Adrenal gland (tissue), 12 donors: ENCODE measurements around the gene PCDH9. TPM values are rescaled to one million over a fixed set of nuclear protein-coding genes. Genes with fewer than 3 reads are reported as not detected.
A peak's percentile ranks its signal among the peaks of the same experiment; 100 is the strongest.

Source experiments
- DNase-seq, 7 donors: peaks; one replicate each; pipeline ENCODE4 v3.0.0-alpha.2; 2019 to 2020
- H3K27ac ChIP-seq, 5 donors: fragments of 200-600 bp; sonication (generic) in 4 of 5; 1 replicate in 3 of 5; 2 replicates in 2 of 5; pipeline versions ENCODE4 v1.5.1 to v1.8.0; 2016 to 2020; ENCODE audit warnings: mild to moderate bottlenecking in 1 of 5
- H3K27me3 ChIP-seq: fragments of 200-600 bp; 2 replicates; pipeline ENCODE4 v1.8.0; 2021
- H3K36me3 ChIP-seq, 2 donors: fragments of 200-600 bp; replicated peaks in 1 of 2; 1 replicate in 1 of 2; 2 replicates in 1 of 2; pipeline versions ENCODE4 v1.5.1 to v1.8.0; 2018 to 2022
- H3K4me1 ChIP-seq, 2 donors: fragments of 200-600 bp; replicated peaks in 1 of 2; 1 replicate in 1 of 2; 2 replicates in 1 of 2; pipeline versions ENCODE4 v1.5.1 to v1.8.0; 2018 to 2021
- H3K4me3 ChIP-seq, 4 donors: fragments of 200-600 bp; sonication (generic) in 3 of 4; one replicate each; pipeline ENCODE4 v1.5.1; 2016 to 2018
- H3K9me3 ChIP-seq, 3 donors: fragments of 200-600 bp; sonication (generic) in 1 of 3; replicated peaks in 1 of 3; 1 replicate in 2 of 3; 2 replicates in 1 of 3; pipeline versions ENCODE4 v1.5.1 to v1.8.0; 2016 to 2021
- CTCF ChIP-seq, 6 experiments: fragments of 450-650 bp in 4 of 6; fragments of 200-600 bp in 2 of 6; sonication (generic) in 1 of 6; IDR thresholded peaks; 1 replicate in 5 of 6; 2 replicates in 1 of 6; pipeline versions ENCODE4 v1.5.1 to v1.8.0; 2016 to 2021; ENCODE audit warnings: antibody characterized with exemption in 6 of 6, mild to moderate bottlenecking in 2 of 6, moderate library complexity in 1 of 6
- POLR2A ChIP-seq, 2 donors: fragments of 450-650 bp; IDR thresholded peaks; one replicate each; pipeline ENCODE4 v1.6.1; 2017; ENCODE audit warnings: antibody characterized with exemption in 2 of 2, mild to moderate bottlenecking in 2 of 2, moderate library complexity in 1 of 2
- WGBS, 4 donors: extraction: QIAGEN DNeasy Blood & Tissue Kit in 2 of 4; methylation state at CpG; one replicate each; pipeline versions ENCODE4 v1.1.5 to v1.1.7; 2013 to 2017; 5-methylcytosine and 5-hydroxymethylcytosine counted together
- intact Hi-C, 2 donors: fragments of 100-400 bp; cut with DNase I; formaldehyde crosslinking; loops; one replicate each; pipeline versions ENCODE4 v1.14.1 to v1.15.0; 2022 to 2023
- polyA plus RNA-seq, 3 donors: library from polyadenylated mRNA; stranded (reverse); fragments of 200-250 nt in 2 of 3; fragments of 350-450 nt in 1 of 3; fragmentation: Illumina TruSeq in 1 of 3; extraction: RNeasy Lipid Tissue Mini Kit (QIAGEN cat#74804) in 1 of 3; gene quantifications; one replicate each; pipeline ENCODE4 v1.2.3, GENCODE V29; 2013 to 2014
- total RNA-seq, 9 donors: library from RNA; depleted of rRNA in 4 of 9; stranded (reverse); fragments of >200 nt in 4 of 9; fragments of 120-200 nt in 1 of 9; fragmentation: NEBNext Ultra II Directional in 1 of 9; extraction: Animal tissue kit (Norgen Biotek cat#: 25700) in 1 of 9; gene quantifications; one replicate each; pipeline versions ENCODE4 v1.1.0 to v1.2.4, GENCODE V29; 2013 to 2023
- donor health status: healthy with polysubstance abuse.
- donor health status: Bipolar disorder and iron deficiency.
- donor health status: DM: yes; HTN: yes; CAD: no.
- donor health status: DM: no; HTN: no; CAD: no.
- donor health status: DM: no; HTN: no; CAD: no.
- donor health status: DM: yes; HTN: yes; CAD: no.

PCDH9 gene
- total and polyA plus RNA-seq, 12 donors: 0.71 to 10.9 (median 3.6) TPM

GRCh38 chr13:67049744-67050143 is 180.4 kb downstream of the PCDH9 start:
- H3K27me3 ChIP-seq: no peaks in the 10 kb centered on the region
- intact Hi-C loops: no loop called here
- H3K9me3 ChIP-seq: no peaks in the 10 kb centered on the region
- H3K27ac ChIP-seq: no peak overlapping the region
- H3K36me3 ChIP-seq: no peaks in the 10 kb centered on the region
- no peaks in the 10 kb centered on the region for H3K4me1 ChIP-seq
- no peak for TF ChIP-seq POLR2A (IDR thresholded peaks at IDR 0.05)
- H3K4me3 ChIP-seq: no peak overlapping the region
- 58 to 74% (median 62%) methylated on average over 1 of the region's 1 CpG for WGBS, 4 donors
- no peak for DNase-seq

- no peaks in the 10 kb centered on the region for H3K9me3 ChIP-seq
- DNase-seq: no peak
- H3K4me1 ChIP-seq: no peaks in the 10 kb centered on the region
- H3K4me3 ChIP-seq: no peak overlapping the region
- peak overlapping the region in 1 of 5 donors; percentile 33 for H3K27ac ChIP-seq
- no peaks in the 10 kb centered on the region for H3K27me3 ChIP-seq
- intact Hi-C loops: no loop called here
- no peak for TF ChIP-seq POLR2A (IDR thresholded peaks at IDR 0.05)
- no peak for TF ChIP-seq CTCF (IDR thresholded peaks at IDR 0.05)
- 74 to 85% (median 83%) methylated on average over 2 of the region's 2 CpGs for WGBS, 4 donors
- no peaks in the 10 kb centered on the region for H3K36me3 ChIP-seq
Observed at GRCh38 chr13:67048821-67049150, 181.3 kb downstream of the PCDH9 start.

DNA sequence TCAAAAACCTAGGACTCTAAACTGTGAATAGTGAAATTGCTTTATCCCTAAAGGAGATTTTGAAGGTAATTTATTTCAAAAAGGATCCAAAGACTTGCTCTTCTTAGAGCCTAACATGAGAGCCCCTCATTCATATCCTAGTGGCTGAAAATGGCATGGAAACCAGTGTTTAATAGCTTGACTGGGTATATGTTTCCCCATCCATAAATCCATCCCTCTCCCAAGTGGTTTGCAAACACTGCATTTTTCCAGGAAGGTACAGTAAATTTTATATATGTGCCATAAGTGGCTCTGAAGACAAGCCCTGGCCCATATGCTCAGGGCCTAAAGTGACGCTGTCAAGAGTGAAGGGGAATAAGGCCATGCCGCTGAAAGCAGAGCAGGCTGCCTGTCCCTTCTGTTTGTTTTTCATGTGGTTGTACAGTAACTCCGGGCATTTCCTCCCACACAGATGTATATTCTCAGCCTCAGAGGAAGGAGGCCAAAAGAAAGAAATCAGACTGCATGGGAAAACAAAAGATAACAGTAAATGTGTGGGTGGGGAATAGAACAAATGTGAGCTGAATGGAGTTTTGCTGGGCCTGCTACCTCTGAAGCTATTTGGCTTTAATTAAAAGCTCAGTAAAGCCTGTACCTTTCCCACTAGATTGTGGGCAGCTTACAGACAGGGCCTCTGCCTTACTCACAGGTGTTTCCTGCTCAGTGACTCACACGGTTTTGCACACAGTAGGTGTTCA is 181.9 kb downstream of the PCDH9 start:
- no peaks in the 10 kb centered on the region for H3K27me3 ChIP-seq
- intact Hi-C loops: no loop called here
- no peak for DNase-seq
- 49 to 59% (median 53%) methylated on average over 4 of the region's 4 CpGs for WGBS, 4 donors
- H3K4me1 ChIP-seq: no peaks in the 10 kb centered on the region
- no peak overlapping the region for H3K4me3 ChIP-seq
- no peak for TF ChIP-seq CTCF (IDR thresholded peaks at IDR 0.05)
- no peak for TF ChIP-seq POLR2A (IDR thresholded peaks at IDR 0.05)
- H3K36me3 ChIP-seq: no peaks in the 10 kb centered on the region
- peak overlapping the region in 1 of 5 donors; percentile 33 for H3K27ac ChIP-seq
- no peaks in the 10 kb centered on the region for H3K9me3 ChIP-seq

- intact Hi-C loops: no loop called here
- no peaks in the 10 kb centered on the region for H3K27me3 ChIP-seq
- no peak overlapping the region for H3K4me3 ChIP-seq
- no peak overlapping the region for H3K27ac ChIP-seq
- H3K36me3 ChIP-seq: no peaks in the 10 kb centered on the region
- TF ChIP-seq POLR2A (IDR thresholded peaks at IDR 0.05): no peak
- no peak for TF ChIP-seq CTCF (IDR thresholded peaks at IDR 0.05)
- WGBS, 4 donors: 74 to 84% (median 78%) methylated on average over 1 of the region's 1 CpG
- H3K9me3 ChIP-seq: no peaks in the 10 kb centered on the region
- no peak for DNase-seq
- H3K4me1 ChIP-seq: no peaks in the 10 kb centered on the region
Observed at GRCh38 chr13:67045357-67045756, 184.8 kb downstream of the PCDH9 start.

GRCh38 chr13:67043901-67044300 is 186.2 kb downstream of the PCDH9 start:
- Histone ChIP-seq H3K9me3 (no peaks in the 10 kb centered on the region), H3K27me3 (no peaks in the 10 kb centered on the region), H3K4me1 (no peaks in the 10 kb centered on the region), H3K4me3 (no peak overlapping the region), H3K36me3 (no peaks in the 10 kb centered on the region), H3K27ac (no peak overlapping the region)
- TF ChIP-seq POLR2A (IDR thresholded peaks at IDR 0.05) (no peak), CTCF (IDR thresholded peaks at IDR 0.05) (no peak)
- WGBS, 4 donors: 56 to 72% (median 63%) methylated on average over 1 of the region's 1 CpG
- intact Hi-C loops: no loop called here
- DNase-seq: no peak
